Measurements from ENCODE around the gene NR2E3.

NR2E3 gene

DNA sequence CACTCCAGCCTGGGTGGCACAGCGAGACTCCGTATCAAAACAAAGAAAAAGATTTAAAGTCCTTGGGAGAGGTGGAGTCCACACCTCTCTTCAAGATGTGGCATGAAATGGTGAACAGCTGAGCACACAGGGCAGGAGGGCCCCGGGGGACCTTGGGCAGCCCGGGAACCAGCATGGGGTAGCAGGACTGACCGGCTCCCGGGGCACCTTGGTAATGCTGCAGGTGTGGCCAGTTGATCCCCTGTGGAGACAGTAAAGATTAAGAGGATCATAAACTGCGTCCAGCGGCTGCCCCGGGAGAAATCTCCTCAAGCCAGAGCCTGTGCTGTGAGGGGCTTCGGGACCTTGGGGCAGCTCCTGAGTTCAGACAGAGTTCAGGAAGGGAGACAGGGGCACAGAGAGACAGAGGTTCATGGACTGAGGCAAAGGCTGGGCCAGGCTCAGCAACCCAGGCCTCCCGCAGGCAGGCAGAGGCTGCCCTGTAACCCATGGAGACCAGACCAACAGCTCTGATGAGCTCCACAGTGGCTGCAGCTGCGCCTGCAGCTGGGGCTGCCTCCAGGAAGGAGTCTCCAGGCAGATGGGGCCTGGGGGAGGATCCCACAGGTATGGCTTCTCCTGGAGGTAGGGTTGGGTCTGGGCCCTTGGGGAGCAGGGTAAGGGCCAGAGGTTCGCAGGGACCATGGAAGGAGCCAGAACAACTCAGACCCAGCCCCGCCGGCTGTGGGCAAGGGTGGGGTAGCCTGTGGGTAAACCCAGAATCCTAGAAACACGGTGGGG lies at the start of gene NR2E3:
Gene NR2E3 (plus strand): TSS at position 299 of the 780 bp plus-strand sequence. CDS start 190 bp downstream, at position 489.
- no peak for DNase-seq (ENCODE audit: low read depth)

DNA sequence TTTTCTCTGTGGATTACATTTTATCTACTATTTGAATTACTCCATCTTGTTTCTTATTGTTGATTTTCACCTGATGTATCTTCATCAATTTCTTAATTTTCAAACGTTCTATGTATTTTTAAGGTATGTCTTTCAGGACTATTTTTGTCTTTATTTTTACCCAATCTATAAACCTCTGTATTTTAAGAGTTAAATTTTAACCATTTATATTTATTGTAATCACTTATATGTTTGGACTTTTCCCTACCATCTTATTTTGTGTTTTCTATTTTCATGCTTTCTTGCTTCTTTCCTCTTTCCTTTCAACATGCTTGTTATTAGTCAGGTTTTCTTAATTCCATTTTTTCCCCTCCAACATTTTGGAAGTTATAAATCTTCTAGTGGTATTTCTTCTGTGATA lies 49.5 kb upstream of the NR2E3 start:
- DNase-seq (ENCODE audit: low read depth): no peak

DNA sequence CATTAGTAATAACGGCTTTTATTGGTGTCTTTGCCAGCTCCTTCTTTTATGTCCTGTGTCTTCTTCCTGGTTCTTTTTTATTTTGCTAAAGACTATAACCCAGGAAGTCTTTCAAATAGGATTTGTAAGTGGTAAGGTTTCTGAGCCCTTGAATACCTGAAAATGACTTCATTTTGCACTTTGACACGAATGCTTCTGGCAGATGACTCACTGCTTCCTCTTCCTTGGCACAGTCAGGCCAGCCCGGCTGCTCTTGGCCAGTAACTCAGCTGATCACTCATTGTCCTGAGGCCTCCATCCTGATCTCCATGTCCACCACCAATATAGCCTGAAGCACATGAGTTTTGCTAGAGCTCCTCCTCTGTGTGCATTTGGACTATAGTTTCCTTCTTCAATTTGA lies 48.7 kb upstream of the NR2E3 start:
- no peak for DNase-seq (ENCODE audit: low read depth)

DNA sequence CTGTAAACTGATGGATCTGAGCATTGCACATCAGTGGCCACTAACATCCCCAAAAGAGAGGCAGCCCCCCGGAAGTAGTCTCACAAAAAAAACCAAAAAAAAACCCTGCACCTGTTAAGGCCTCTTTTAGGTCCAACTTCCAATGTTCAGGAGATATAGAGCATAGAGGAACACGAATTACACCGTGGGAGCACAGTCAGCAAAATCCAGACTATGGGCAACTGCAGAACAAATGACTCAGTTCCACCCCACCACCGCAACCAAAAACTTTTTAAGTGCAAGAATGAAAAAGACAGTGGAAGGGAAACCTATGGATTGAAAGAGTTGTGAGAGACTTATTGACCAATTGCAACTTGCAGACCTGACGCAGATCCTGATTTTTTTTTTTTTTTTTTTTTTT lies 42.2 kb upstream of the NR2E3 start:
- no peak for DNase-seq (ENCODE audit: low read depth)

DNA sequence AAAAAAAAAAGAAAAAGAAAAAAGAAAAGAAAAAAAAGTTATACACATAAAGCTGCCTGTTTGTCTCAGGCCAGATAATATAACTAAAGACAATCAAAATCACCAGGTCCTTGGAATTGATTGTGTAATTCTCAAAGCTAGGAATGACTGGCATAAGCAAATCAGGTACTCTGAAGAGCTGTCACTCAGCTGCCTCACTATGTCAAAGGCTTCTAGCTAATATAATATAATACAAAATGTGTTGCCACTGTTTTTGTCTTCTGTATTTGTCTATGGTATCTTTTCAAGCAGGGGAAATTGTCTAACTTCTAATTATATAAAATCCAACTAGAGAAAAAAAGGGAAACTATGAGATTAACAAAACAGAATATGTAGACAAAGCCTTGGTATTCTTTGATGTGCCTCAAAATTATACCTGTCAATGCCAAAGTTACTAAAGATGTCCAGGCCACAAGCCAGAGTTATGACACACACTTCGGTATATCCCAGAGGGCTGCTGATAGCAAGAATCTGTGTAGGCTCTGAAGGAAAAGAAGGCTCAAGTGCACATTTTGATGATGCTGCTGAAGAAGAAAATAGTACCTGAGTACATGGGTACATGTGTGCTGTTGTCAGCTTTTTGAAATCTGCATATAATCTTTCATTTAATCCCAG lies 37.0 kb upstream of the NR2E3 start:
- DNase-seq (ENCODE audit: low read depth): no peak

DNA sequence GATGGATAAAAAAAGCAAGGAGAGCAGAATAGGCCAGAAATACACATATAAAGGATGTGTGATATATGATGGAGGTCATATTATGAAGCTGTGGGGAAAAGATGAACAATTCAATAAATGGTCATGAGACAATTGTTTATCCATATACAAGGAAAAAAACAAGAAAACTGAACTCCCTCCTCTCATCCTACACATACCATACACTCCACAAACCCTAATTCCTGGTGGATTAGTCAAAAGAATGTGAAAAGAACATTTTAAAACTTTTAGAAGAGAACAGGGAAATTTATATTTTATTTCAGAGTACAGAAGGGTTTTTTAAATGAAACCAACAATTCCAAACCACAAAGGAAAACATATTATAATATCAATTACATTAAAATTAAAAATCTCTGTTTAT lies 34.5 kb upstream of the NR2E3 start:
- DNase-seq (ENCODE audit: low read depth): no peak

DNA sequence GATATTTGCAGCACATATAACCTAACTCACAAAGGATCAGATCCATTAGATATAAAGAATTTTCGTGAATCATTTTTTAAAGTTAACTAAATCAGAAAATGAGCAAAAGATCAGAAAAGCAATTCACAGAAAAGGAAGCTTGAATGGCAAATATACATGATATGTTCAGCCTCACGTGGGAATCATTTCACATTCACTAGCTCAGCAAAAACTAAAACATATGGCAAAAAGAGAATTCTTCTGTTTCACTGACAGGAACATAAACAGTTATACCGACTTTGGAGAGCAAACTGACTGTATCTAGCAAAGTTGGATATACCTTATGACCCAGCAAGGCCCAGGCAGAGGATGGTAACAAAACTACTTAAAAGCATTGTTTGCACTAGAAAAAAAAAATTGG lies 34.0 kb upstream of the NR2E3 start:
- DNase-seq (ENCODE audit: low read depth): no peak

DNA sequence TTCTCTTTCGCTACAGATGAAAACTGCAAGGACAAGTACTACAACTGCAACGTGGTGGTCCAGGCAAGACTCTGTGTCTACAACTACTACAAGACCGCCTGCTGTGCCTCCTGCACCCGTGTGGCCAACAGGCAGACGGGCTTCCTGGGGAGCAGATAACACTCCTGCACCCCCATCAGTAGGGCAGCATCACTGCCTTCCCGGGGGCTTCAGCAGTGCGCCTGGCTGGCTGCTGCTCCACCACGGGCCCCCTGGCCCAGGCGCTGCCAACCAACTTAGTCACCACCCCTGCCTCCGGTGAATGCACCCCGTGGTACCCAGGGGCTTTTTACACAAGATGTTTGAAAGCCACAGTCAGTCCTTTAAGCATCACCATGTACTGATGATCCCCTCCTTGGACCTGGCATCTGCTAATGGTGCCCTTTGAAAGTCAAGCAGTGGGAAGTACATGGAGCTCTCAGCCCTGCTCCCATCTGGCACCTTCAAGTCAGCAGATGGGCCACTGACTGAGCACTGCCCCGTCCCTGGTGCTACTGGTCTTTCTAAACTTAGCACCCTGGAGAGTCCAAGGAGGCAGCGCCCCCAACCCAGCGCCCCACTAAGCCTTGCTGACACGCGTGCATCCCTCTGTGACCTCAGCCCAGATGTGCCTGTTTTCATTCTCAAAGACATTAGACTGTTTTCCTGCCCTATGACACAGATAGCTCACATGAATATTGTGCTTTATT lies 33.0 kb upstream of the NR2E3 start:
- DNase-seq (ENCODE audit: low read depth): no peak

DNA sequence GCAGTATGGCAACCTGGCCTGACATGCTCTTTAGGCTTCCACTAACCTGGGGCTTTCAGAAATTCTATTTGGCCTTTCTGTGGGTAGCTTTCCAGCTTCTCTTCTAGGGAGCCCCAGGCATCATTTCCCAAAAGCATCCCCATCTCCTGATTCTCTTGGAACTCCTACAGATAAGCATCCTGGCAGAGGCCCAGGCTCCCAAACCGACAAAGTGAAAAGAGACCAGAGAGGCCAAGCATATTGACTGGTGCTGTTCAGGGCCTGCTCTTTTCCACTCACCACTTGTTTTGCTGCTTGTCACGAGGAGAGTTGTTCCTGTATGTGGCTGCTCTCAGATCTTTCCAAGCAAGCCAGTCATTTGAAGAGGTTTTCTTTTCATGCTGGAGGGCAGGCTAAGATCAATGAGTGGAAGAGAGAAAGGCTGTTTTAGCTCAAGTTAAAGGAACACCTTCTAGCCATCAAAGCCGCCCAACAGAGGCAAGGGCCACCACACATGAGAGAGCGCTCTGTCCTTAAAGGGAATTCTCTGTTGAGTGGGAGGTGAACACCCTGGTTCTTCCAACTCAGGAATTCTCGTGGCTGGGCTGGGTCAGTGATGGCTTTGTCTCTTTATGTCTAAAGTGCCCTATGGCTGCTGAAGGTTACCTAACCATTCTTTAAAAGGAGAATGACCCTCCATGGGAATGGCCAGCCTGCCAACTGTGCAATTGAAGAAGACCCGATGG lies 31.1 kb upstream of the NR2E3 start:
- DNase-seq (ENCODE audit: low read depth): no peak

DNA sequence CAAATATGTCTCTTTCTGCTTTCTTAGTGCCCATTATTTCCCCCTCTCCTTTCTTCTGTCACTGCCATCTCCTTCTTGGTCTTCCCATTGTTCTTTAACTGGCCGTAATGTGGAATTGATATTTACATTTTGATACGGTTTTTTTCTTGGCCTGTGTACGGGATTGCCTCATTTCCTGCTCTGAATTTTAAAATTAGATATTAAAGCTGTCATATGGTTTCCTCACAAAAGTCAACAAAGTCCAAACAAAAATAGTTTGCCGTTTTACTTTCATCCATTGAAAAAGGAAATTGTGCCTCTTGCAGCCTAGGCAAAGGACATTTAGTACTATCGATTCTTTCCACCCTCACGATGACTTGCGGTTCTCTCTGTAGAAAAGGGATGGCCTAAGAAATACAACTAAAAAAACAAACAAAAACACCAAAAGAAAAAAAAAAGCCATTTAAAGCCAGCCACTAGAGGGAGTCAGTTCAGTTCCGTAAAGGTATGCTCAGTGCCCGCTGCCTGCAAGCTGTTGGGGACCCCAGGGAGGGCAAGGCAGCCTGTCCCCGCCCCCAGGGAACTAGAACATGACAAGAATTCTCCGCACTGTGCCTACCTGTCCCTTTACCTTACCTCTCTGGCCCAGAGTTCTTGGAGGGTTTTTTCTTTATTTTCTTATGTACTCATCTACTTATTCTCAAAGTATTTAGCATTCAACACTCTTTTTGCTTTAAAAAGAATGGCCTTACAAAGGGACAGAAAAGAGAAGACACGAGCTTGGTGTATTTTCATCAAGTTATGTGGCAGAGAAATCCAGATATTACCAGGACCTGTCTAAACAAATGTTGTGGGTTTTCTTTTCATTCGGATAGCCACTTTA lies 30.0 kb upstream of the NR2E3 start:
- DNase-seq (ENCODE audit: low read depth): no peak

DNA sequence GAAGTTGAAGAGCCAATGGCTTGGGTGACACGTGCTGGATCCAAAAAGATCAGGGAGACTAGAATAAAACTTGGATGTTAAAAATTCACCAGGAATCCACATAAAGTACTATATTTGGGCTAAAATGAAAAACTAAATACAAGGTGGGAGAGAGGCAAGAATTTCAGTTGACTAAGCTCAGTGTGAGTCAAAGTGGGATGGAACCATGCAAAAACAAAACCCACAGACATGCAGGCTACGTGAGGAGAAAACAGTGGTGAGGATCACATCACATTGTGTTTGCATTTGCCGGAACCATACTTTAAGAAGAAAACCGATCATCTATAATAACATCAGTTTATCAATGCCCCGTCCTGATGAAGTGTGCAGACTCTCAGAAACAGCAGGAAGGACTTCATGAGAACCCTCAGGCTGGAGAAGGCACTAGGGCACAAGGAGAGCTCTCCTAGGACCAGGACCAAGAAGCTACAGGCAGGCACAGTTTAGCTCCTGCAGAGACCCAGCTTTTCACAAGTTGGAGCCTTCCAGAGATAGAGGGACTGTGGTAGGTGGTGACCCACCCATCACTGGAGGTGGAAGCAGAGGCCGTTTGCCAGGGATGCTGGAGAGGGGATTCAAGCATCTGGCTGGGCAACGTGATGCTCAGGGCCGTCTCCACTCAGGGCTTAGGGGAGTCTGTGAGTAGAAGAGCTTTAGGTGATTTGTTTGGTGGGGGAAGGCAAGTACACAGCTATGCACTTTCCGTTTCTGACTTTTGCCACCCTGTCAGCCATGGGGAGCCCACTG lies 29.0 kb upstream of the NR2E3 start:
- DNase-seq (ENCODE audit: low read depth): no peak

DNA sequence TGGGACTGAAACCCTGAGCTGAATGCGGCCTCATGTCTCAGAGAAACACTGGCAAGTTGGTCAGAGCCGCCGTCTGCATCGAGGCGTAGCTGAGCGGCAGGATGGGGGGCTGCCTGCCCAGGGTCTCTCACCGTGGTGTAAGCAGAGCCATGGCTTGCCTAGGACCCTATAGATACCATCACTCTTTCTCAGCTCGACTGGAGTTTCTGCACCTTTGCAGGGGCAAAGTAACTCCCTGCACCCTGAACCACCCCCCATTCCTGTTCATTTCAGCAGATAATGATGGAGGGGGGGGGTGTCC lies 28.4 kb upstream of the NR2E3 start:
- no peak for DNase-seq (ENCODE audit: low read depth)

DNA sequence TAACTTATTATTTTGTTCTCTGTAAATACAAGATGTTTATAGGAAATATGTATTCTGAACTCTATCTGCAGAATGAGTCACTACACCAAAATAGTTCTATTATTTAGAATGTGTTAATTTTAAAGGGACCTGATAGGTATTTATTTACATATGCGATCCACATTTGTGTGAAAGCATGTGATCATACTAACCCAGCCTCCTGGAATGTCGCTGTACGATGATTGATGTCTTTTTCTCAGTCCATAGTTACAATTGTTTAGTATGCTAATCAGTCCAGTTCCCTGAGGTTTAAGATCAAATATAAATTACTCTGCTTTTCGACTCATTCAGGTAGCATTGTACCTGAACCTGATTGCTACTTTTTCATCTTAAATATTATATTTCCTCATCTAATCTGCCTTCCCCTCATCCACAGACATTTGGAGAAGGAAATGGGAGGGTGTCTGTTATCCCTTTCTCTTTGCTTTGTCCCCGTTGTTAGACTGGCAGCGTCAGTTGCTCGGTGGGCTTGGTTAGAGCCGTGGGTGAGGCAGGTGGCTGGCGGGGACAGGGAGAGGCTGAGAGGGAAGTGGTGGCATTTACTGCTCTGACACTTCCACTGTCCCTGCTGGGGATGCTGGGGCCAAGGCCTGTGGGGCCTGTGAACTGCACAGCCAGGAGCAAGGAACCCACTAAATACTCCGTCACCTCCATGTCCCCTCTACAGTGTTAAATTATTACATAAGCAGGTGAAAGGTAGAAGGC lies 27.8 kb upstream of the NR2E3 start:
- DNase-seq (ENCODE audit: low read depth): no peak

DNA sequence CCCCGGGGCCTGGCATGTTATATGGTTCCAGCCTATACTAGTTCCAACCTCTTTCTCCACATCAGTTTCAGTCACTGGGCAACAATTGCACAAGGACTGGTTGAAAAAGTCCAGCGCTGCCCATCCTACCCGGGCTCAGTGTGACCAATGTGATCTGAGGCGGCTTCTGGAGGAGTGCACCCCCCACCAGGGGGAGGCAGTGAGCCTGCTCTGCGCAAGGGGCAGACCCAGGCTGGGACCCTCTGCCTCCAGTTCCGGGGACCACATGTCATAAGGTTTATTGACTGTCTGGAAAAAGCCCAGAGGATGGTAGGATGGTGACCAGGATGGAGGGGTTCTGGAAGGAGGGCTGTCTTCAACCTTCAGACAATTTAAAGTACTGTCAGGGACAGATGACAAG lies 25.6 kb upstream of the NR2E3 start:
- no peak for DNase-seq (ENCODE audit: low read depth)

DNA sequence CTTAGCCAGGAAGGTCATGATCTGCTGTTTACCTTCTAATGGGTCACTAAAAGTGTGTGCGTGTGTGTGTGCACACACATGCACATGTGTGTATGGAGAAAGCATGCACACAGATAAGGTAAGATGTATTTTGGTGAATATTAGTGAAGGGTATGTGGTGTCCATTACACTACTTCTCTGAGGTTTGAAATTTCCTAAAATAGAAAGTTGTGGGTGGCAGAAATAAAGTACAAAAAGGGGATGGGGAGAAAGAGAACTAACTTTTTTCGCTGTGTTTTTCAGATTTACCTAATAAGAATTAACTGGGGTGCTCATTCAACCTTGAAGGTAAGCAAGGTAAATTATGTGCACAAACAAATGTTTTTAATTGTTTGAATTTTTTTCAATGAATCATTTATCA lies 24.4 kb upstream of the NR2E3 start:
- no peak for DNase-seq (ENCODE audit: low read depth)

DNA sequence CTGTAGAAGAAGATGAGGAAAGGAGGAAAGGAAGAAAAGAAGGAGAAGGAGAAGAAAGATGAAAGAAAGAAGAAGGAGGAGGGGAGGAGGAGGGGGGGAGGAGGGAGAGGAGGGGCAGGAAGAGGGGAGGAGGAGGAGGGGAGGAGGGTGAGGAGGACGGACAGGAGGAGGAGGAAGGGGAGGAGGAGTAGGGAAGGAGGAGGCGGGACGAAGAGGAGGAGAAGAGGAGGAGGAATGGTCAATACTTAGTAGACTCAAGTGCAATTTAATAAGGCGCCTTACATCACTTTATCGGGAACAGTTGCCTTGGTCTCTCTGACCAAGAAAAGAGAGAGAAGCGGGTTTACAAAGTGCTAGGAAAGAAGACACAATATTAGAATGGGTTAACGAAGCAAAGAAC lies 23.7 kb upstream of the NR2E3 start:
- no peak for DNase-seq (ENCODE audit: low read depth)

DNA sequence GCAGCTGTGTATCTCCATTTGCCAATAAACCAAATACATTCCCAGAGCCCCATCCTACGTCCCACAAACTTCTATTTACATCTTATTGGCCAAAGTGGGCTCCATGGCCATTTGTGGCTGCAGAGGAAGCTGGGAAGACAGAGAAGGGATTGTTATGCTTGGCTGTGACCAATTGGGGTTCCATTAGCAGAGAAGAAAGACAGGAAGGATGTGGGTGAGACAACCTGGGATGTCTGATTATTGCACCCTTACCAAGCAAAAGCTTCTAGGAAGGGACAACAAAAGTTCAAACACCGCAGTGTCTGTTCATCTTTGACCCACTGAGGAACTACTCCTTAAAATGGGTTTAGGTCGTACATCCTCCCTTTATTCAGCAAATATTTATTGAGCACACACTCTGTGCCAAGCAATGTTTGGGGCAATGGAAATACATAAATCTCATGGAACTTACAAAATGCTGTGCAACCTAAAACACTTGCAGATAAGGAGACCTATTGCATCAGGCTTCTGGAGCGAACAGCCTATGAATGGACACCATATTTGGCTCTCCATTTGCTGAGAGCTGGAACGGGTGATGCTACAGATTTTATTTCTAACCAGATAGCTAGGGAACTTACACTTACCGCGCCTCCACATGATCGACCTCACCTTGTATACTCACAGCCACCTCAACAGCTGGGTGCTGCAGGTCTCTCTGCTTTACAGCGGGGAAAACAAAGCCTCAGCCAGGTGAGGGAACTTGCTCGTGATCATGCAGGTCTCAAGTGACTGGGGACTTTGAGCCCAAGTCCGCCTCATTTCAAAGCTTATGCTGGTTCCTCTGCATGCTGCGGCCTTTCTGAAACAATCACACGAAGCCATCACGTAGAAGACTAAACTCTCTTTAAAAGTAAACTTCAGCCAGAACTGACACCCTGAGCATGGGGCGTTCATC lies 21.4 kb upstream of the NR2E3 start:
- no peak for DNase-seq (ENCODE audit: low read depth)

DNA sequence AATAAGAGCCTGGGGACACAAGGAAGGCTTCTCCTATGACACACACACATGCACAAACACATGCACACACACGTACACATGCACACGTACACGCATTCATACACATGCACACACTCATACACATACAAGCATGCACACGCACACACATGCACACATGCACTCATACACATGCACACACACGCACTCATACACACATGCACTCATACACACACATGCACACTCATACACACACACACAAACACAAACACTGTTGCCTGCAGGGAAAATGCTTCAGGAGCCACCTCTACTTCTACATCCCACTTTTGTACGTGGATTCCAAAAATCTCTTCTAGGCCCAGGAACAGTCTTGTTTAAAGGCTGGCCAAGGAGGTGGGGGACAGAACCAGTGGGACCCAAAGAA lies 20.7 kb upstream of the NR2E3 start:
- DNase-seq (ENCODE audit: low read depth): no peak

DNA sequence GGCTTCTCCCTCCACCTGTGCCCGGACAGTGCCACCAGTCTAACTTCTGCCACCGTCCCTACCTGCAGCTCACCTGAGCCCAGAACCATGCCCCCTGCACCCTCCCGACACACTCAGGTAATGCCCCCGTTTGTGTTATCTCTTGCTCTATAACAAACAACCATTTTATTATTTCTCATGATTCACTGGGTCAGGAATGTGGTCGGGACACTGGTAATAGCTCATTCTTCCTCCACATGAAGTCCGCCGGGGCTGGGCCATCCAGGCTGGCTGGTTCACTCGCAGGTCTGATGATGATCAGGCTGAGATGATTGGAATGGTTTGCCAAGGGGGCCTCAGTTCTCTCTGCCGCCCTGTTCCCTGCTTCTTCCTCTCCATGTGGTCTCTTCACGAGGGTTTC lies 20.3 kb upstream of the NR2E3 start:
- no peak for DNase-seq (ENCODE audit: low read depth)

Measured in activated gamma-delta T cell treated with anti-CD3 and anti-CD28 coated beads, Interleukin-2, amount 50 U/mL, for 16 hours (primary cell).